Endothelial cell (in vitro differentiated cells): ENCODE data around the gene PRKCA. TPM values are rescaled to one million over a fixed set of nuclear protein-coding genes. Genes with fewer than 3 reads are reported as not detected.
A peak's percentile ranks its signal among the peaks of the same experiment; 100 is the strongest.

Source experiments
- DNase-seq: peaks from one replicate; pipeline ENCODE4 v3.0.0; 2021; ENCODE audit warnings: low spot score
- H3K27ac Mint-ChIP-seq: one replicate; pipeline ENCODE4 v1.8.0; 2021; ENCODE audit warnings: mixed read lengths, inconsistent platforms; ENCODE audit not compliant: unreplicated experiment
- H3K27me3 Mint-ChIP-seq: one replicate; pipeline ENCODE4 v1.8.0; 2021; ENCODE audit warnings: mild to moderate bottlenecking, moderate library complexity, mixed read lengths, inconsistent platforms; ENCODE audit not compliant: unreplicated experiment
- H3K36me3 Mint-ChIP-seq: one replicate; pipeline ENCODE4 v1.8.0; 2021; ENCODE audit warnings: mild to moderate bottlenecking, low read depth, mixed read lengths, inconsistent platforms; ENCODE audit not compliant: unreplicated experiment
- H3K4me1 Mint-ChIP-seq: one replicate; pipeline ENCODE4 v1.8.0; 2021; ENCODE audit warnings: mild to moderate bottlenecking, mixed read lengths, inconsistent platforms; ENCODE audit not compliant: unreplicated experiment
- H3K4me3 Mint-ChIP-seq: one replicate; pipeline ENCODE4 v1.8.0; 2021; ENCODE audit warnings: mild to moderate bottlenecking, mixed read lengths, inconsistent platforms; ENCODE audit not compliant: unreplicated experiment
- H3K9me3 Mint-ChIP-seq: one replicate; pipeline ENCODE4 v1.8.0; 2021; ENCODE audit warnings: mixed read lengths, inconsistent platforms; ENCODE audit not compliant: unreplicated experiment
- total RNA-seq: library from RNA; stranded (reverse); fragmentation: NEBNext Ultra II Directional; extraction: Animal tissue kit (Norgen Biotek cat#: 25700); gene quantifications from one replicate; pipeline ENCODE4 v1.2.1, GENCODE V29; 2021; ENCODE audit not compliant: unreplicated experiment
- TF ChIP-seq, protein P1 (sequence below): fragments of 200-600 bp; sonication (generic); IDR thresholded peaks from one replicate; pipeline ENCODE4 v1.5.0; 2021; ENCODE audit warnings: antibody characterized with exemption; ENCODE audit not compliant: unreplicated experiment

Gene PRKCA
- total RNA-seq, 1 donor from 2014 or later: 2.1 TPM

DNA sequence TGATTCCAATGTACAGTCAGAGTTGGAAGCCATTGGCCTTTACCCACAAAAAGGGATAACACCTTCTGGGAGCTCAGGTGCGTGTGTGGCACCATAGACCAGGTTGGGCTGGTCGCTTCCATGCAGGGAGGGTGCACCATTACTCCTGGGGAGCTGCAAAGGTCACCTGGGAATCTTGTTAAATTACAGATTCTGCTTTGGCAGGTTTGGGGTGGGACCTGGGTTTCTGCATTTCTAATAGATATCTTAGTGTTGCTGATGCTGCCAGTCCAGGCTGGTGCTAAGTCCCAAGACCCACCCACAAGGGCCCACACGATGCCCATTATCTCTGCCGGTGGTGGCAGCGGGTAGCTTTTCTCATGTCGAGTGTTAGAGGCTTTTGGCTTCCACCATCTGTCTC, 384.2 kb downstream of the PRKCA start:
- Mint-ChIP-seq H3K27ac (no peak overlapping the region), H3K4me1 (peaks cover 12% of the 10 kb centered on the region), H3K9me3 (no peaks in the 10 kb centered on the region), H3K36me3 (no peaks in the 10 kb centered on the region), H3K4me3 (no peak overlapping the region), H3K27me3 (no peaks in the 10 kb centered on the region)
- TF ChIP-seq, protein P1, sequence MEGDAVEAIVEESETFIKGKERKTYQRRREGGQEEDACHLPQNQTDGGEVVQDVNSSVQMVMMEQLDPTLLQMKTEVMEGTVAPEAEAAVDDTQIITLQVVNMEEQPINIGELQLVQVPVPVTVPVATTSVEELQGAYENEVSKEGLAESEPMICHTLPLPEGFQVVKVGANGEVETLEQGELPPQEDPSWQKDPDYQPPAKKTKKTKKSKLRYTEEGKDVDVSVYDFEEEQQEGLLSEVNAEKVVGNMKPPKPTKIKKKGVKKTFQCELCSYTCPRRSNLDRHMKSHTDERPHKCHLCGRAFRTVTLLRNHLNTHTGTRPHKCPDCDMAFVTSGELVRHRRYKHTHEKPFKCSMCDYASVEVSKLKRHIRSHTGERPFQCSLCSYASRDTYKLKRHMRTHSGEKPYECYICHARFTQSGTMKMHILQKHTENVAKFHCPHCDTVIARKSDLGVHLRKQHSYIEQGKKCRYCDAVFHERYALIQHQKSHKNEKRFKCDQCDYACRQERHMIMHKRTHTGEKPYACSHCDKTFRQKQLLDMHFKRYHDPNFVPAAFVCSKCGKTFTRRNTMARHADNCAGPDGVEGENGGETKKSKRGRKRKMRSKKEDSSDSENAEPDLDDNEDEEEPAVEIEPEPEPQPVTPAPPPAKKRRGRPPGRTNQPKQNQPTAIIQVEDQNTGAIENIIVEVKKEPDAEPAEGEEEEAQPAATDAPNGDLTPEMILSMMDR: no peak
- DNase-seq: no peak

DNA sequence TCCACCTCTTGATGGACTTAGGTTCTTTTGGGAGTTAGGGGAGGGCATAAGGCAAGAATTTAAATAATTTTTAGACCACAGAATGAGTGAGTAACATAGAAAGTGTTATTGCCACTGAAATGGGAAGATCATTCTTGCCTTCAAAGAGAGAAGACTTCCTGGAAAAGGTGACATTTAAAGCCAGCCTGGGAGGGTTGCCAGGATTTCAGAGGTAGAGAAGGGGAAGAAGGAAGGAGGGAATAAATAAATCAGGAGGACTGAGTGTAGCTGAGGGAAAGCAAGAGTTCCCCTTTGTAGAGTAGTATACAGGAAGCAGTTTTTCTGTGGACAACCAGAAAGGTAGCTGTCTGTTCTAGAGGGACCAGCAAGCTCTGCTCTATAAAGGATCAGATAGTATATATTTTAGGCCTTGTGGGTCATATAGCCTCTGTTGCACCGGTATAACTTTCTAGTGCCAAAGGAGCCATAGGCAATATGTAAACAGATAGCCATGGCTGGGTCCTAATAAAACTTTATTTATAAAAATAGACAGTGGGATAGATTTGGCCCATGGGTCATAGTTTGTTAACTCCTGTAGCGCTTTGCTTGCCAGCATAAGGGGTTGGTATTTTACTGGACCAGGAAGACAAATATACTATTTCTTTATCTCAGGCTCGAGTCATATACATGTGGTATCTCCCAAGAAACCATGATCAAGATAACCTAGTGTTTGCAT, 385.3 kb downstream of the PRKCA start:
- H3K4me3 Mint-ChIP-seq: no peak overlapping the region
- H3K4me1 Mint-ChIP-seq: peaks cover 21% of the 10 kb centered on the region
- no peaks in the 10 kb centered on the region for H3K36me3 Mint-ChIP-seq
- no peak overlapping the region for H3K27ac Mint-ChIP-seq
- H3K27me3 Mint-ChIP-seq: no peaks in the 10 kb centered on the region
- no peak for DNase-seq
- TF ChIP-seq, protein P1: no peak
- no peaks in the 10 kb centered on the region for H3K9me3 Mint-ChIP-seq

DNA sequence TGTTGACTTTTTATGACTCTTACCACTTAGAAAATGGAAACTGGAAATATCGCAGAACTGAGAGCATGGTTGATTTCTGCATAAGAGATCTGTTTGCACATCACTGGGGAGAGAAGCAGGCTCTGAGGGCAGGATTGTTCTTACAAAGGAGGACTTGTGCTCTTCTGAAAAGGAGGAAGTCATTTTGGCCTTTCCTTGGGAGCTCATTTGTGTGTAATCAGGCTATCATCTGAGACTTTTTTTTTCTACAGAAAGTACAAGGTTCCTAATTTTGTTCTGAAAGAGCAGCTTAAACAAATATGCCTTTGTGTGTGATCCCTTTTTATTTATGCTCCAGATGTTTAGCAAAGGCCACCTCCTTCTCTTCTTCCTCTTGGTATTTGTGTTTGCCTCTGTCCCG, 386.8 kb downstream of the PRKCA start:
- no peak overlapping the region for H3K27ac Mint-ChIP-seq
- no peaks in the 10 kb centered on the region for H3K9me3 Mint-ChIP-seq
- no peaks in the 10 kb centered on the region for H3K27me3 Mint-ChIP-seq
- DNase-seq: no peak
- TF ChIP-seq, protein P1: no peak
- H3K36me3 Mint-ChIP-seq: no peaks in the 10 kb centered on the region
- H3K4me3 Mint-ChIP-seq: no peak overlapping the region
- H3K4me1 Mint-ChIP-seq: peaks cover 24% of the 10 kb centered on the region

DNA sequence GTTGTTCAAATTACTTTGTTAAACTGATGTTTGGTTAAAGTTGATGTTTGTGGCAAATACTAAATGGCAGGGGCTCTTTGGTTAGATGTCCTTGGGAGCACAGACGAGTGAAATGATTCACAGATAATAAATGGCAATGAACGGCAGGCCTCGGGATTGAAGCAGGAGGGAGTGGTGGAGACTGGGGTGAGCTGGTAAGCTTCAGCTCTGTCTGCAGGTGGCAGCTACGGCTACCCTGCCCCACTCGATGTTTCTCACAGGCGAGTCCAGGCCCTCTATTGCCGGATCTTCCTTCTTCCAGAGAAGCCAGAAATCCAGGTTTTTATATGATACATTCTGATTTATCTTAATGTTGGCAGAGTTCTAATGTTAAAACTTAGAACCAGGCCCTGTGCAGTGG, 387.8 kb downstream of the PRKCA start:
- H3K27ac Mint-ChIP-seq: no peak overlapping the region
- H3K27me3 Mint-ChIP-seq: no peaks in the 10 kb centered on the region
- TF ChIP-seq, protein P1: no peak
- H3K9me3 Mint-ChIP-seq: no peaks in the 10 kb centered on the region
- H3K4me1 Mint-ChIP-seq: peaks cover 32% of the 10 kb centered on the region
- no peak for DNase-seq
- H3K4me3 Mint-ChIP-seq: no peak overlapping the region
- no peaks in the 10 kb centered on the region for H3K36me3 Mint-ChIP-seq

DNA sequence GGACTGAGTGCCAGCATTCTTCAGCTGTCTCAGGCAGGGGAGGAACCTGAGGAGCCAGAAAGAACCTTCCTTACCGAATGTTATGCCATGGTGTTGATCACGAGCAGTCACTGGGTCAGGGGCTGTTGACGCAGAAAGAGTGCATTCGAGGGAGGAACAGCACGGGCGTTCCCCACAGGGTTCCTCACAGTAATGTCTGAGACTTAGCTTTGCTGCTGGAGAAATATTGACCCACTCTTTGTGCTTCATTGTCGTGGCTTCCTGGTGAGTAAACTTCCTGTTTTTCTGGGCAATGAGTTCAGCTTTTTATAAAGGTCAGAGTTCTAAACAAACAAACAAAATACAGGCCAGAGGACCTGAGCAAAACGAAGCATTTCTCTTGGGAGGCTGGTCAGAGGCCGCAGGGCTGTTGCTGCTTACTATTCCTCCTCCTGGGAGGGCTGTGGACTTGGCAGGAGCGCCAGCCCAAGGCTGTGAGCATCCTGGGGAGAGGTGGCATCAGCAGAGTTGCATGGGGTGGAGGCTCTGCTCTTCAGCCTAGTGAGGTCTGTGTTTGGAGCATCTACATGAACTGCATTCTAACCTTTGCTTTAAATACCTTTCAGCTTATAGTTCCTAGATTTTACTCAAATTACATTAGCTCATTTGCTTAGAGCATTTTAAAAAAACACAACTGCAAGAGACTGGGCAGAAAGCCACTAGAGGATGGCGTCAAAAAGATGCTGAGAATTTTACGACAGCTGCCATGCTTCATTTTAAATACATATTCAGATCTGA, 389.4 kb downstream of the PRKCA start:
- DNase-seq: no peak
- Mint-ChIP-seq H3K4me3 (no peak overlapping the region), H3K4me1 (peaks cover 33% of the 10 kb centered on the region), H3K27me3 (no peaks in the 10 kb centered on the region), H3K27ac (peak overlapping the region; percentile 3), H3K9me3 (no peaks in the 10 kb centered on the region), H3K36me3 (no peaks in the 10 kb centered on the region)
- TF ChIP-seq, protein P1: no peak
